Glomerular endothelial cell (primary cell): ENCODE results near the gene ASPDH. TPM values are rescaled to one million over a fixed set of nuclear protein-coding genes. Genes with fewer than 3 reads are reported as not detected.

Source experiments
- DNase-seq: peaks from one replicate; pipeline ENCODE4 v3.0.0-alpha.2; 2011; ENCODE audit warnings: low read depth, low spot score; ENCODE audit errors: extremely low read depth
- total RNA-seq: library from RNA; depleted of rRNA; stranded (reverse); fragments of >200 nt; gene quantifications from 2 replicates; pipeline ENCODE4 v1.2.3, GENCODE V29; 2015

Gene ASPDH
- total RNA-seq, 1 donor from 2014 or later: not detected

DNA sequence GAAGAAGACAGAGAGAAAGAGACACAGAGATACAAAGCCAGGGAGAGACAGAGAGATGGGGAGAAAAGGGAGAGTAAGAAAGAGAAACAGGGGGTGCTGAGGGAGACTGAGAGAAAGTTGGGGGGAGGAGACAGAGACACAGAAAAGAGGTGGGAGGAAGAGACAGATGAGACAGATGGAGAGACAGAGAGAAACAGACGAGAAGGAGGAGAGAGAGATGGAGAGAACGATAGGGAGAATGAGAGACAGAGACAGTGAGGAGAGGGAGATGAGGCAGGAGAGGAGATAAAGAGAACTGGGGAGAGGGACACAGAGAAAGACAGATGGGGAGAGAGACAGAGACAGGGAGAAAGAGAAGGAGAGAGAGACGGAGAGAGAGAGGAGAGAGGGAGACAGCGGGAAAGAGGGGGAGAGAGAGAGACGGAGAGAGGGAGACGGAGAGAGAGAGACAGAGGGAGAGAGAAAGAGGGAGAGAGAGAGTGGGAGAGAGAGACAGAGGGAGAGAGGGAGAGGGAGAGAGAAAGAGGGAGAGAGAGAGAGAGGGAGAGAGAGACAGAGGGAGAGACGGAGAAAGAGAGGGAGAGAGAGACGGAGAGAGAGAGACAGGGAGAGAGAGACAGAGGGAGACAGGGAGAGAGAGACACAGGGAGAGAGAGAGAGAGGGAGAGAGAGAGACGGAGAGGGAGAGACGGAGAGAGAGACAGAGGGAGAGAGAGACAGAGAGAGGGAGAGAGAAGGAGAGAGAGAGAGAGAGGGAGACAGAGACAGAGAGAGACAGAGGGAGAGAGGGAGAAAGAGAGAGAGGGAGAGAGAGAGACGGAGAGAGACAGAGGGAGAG is 15.3 kb downstream of the ASPDH start:
- DNase-seq: no peak

DNA sequence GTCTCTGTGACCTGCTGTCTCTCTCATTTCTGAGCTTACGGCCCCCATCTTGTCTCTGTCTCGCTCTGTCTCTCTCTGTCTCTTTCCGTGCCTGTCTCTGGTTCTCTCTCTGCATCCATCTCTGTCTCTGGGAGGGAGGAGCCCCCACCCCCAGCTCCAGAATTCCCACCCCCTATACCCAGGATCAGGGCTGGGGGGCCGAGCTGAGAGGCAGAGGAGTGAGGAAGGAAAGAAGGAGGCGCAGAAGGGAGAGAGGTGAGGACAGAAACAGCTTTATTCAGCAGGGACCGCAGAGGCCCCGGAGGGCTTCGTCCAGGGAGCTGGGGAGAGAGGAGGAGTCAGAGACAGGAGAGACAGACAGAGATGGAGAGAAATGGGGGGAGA is 16.7 kb downstream of the ASPDH start:
- no peak for DNase-seq

DNA sequence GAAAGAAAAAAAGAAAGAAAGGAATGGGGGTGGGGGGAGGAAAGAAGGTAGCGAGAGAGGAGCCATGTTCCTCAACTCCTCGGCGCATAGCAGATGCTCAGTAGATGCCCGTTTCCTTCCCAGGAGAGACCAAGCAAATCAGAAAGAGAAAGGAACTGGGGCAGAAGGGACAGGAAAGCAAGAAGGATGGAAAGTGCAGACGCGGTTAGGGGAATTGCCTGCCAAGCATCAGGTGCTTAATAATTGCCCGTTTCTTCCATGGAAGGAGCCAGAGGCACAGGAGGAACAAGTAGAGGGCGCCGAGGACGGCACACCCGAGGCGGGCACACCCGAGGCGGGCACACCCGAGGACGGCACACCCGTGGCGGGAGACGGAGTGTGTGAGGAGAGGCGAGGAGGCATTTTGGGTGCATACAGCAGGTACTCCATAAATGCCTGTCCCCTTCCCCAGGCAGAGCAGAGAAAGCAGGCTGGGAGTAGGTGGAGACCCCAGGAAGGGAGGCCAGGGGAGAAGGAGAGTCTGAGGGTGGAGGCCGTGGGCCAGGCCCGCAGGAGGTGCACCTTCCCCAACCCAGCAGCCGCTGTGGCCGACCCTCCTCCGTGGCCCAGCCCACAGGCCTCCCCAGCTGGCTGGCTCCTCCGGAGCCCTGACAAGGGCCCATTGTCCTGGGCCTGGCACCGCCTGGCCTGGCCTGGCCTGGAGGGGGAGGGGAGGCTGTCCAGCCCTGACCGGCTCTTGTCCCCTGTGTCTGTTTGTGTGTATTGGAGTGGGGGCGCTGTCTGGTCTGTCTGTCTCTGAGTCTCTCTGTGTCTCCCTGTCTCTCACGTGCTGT is 17.3 kb downstream of the ASPDH start:
- DNase-seq: no peak

DNA sequence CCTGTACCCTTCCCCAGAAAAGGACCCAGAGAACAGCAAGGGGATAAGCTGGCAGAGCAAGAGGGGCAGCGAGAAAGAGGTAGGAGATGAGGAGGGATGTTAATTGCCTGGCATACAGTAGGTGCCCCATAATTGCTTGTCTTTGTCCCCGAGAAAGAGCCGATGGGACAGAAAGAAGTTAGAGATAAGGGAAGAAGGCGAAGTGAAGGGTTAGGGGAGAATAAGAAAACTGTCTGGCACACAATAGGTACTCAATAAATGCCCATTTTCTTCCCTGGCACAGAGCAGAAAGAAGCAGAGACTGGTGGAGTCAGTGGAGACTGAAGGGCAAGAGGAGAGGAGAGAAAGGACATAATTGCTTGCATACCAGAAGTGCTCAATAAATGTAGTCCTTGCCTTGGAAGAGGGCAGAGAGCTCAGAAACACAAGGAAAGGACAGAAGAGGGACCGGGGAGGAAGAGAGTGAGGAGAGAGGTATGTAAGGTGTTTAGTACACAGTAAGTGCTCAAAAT is 18.6 kb downstream of the ASPDH start:
- no peak for DNase-seq

DNA sequence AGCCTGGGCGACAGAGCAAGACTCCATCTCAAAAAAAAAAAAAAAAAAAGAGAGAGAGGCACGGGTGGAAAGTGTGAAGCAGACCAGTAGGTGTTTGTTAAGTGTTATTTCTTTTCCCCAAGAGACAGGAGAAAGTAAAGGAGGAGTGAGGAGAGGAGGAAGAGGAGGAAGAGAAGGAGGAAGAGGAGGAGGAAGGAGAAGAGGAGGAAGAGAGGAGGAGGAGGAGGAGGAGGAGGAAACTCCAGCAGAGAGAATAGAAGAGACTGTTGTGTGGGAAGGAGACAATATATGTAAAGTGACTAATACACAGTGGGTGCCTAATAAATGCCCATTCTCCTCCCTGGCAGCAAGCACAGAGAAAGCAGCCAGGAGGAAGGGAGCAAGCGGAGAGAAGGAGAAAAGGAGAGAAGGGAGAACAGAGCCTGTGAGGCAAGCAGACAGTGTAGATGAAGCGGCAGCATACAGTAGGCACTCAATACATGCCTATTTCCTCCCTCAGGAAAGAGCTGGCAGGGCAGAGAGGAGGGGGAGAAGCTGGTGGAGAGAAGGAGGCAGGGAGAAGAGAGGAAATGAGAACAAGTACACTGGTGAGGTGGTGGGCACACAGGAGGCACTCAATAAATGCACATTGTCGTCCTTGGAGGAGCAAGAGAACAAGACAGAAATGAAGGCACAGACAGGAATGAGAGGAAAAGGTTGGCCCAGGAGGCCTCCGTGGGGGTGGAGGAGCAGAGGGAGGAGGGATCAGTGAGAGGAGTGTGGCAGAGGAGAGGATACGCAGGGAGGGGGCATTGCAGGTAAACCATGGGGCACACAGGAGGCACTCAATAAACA is 19.3 kb downstream of the ASPDH start:
- DNase-seq: no peak

DNA sequence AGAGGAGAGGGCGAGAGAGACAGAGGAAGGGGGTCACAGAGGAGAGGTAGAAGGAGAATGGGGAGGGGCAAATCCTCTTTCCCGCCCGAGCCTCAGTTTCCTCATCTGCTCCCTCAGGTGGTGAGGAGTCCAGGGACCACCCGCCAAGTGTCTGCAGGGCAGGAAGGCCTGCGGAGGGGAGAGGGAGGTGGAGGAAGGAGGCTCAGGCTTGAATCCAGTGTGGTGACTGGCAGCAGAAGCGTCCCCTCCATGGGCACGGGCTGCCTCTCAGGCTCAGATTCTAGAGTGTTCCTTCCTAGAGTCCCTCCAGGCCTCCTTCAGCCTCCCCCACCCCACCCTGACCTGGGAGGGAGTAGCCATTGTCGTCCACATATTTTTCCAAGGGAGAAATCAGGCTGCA is 20.5 kb downstream of the ASPDH start:
- no peak for DNase-seq

DNA sequence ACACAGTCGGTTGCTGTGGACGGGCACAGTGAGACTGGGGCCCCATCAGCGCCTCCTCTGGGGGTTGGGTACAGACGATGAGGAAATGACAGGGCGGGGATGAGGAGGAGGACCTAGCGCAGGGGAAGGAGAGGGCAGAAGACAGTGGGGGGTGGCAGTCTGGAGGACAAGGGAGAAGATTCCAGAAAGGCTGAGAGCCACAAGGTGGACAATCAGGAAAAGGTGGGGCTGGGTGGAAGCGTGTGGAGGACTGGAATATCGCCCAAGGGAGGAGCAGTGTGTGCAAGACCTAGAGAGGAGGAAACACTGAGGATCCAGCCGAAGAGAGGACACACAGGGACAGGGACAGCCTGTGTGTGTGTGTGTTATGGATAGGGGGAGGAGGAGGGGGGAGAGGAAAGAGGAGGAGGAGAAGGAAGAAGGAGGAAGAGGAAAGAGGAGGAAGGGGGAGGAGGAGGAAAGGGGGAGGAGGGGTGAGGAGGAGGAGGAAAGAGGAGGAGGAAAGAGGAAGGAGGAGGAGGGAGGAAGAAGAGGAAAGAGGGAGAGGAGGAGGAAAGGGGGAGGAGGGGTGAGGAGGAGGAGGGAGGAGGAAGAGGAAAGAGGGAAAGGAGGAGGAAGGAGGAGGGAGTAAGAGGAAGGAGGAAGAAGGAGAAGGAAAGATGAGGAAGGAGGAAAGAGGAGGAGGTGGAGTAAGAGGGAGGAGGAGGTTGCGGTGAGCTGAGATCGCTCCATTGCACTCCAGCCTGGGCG is 21.2 kb downstream of the ASPDH start:
- no peak for DNase-seq

DNA sequence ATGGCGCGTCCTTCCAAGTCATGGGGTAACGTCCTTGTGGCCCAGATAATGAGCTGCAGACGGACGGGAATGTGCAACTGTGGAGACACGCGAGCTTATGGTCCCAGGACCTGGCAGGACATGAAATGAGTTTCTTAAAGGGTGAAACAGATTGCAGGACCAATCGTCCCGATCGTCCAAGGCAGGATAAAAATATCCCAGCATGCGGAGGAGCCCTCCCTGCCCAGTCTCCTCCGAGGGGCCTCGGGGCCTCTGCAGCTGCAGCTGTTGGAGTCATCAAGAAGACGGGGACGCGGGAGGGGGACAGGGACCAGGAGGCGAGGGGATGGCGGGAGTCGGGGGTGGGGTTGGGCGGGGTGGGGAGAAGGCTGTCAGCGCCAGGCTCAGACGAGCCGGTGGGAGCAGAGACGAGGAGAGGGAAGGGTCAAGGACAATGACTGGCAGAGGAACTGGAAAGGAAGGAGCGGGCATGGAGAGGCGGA is 22.7 kb downstream of the ASPDH start:
- no peak for DNase-seq

DNA sequence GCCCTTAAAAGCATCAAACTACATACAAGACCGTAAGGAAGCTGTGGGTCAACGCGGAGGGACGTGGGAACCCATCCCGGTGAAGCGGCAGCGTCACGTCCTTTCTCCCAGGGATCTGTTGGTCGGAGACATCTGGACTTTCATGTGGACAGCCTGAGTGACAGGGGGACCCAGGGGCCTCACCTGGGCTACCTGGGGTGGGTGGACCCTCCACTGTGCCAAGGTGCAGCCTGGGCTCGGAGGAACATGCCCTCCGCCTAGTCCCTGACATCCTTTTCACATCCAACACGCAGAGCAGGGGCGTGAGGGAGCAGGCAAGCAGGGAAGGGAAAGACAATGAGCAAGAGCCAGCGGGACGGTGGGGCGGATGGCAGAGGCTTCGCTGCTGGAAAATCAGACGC is 23.3 kb downstream of the ASPDH start:
- DNase-seq: no peak

DNA sequence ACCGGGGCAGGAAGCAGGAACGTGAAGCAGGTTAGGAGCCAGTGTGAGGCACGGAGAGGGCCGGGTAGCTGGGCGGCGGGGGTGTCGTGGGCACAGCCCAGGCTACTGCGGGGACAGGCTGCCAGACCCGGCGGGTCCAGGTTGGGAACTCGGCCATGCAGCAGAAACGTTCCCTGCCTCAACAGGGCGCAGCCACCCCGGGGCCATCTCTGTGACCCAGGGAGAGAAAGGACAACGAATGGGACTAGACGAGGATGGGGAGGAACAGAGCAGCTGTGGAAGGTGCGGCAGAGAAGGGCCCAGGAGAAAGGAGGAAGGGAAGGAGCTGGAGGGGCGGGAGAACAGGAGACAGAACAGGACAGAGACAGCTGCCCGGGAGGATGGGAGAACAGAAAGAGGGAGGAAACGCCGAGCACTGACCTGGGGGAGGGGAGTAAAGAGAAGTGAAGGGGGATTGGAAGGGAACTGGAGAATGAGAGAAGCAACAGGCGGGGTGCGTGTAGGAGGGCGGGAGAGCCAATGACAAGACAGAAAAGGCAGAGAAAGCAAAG is 24.2 kb downstream of the ASPDH start:
- DNase-seq: no peak

DNA sequence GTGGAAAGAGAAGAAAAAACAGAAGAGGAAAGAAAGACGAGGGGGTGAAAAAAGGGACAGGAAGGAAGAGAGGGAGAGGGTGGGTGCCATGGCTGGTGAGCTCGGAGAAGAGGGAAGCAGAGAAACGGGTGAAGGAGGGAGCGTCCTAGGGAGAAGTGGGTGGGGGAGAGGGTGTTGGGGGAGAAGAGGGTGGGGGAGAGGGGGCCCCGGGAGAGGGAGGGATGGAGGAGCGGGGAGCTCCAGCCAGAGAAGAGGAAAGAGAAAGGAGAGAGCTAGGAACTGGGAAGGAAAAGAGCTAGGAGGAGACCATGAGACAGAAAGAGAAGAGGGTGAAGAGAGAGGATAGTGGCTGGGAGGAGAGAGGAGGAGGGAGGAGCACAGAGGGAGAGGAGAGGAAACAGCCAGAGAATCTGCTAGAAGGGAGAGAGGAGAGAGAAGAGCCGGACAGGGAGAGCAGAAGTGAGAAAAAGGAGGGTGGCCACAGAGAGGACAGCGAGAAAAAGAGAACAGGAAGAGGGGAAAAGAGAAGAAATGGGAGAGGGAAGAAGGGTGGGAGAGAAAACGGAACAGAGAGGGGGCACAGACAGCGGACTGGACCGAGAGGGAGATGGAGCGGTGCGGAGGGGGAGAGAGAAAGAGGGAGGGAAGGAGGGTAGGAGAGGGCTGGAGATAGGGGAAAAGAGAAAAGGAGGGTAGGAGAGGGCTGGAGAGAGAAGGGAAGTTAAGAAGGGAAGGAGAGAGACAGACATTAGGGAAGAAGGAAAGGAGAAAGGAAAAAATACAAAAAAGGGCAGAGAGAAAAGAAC is 25.1 kb downstream of the ASPDH start:
- no peak for DNase-seq

DNA sequence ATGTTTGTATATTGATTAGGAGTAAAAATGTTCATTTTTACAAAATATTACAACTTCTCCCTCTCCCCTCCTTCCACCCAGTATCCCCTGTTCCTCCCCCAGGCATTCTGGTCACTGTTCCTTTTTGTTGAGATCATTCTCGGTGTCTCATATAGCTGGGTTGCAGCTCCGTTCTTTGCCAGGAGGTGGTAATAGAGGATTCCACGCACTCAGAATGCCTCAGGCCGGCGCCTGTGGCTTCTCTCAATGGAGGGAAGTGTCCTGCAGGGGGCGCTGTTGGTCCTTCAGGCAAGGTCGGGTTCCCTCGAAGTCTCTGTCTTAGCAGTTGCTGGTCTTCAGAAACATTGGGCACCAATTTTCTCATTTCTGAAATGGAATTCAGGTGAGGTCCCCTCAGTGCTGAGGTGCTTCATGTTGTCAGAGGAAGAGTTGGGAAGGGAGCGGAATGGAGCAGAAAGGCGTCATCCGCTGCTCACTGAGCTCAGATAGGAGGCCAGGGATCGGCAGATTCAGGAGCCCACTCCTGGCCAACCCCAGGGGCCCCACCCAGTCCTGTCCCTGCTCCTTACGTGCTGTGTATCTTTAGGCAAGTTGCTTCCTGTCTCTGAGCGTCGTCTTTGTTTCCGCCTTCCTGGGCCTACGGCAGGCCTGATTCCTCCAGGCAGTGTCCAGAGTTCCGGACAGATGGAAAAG is 26.7 kb downstream of the ASPDH start:
- DNase-seq: no peak

DNA sequence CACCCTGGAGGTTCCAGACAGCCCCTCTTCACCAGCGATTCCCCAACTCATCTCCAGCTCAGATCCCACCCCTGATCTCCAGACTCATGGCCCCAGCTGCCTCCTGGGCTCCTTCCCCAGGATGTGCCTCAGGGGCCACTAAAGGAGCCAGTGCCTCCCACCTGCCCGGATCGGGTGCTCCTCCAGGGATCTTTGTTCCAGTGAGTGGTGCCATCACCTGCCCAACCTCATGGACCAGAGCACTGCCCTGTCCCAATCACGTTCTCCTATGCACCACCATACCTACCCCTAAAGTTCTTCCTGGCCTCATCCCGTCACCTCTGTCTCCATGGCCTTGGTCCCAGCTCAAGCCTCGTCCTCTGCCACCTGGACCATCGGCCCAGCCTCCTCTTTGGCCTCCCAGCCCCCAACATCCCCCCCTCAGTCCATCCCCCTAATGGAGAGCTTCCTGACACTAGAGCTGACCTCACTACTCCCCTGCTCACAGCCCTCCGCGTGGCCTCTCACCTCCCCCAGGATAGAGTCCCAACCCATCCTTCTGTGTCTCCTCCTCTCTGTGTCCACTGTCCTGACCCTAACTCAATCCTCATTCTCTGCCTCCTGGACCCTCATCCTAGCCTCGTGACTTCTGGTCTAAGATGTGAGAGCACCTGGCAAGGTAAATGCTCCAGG is 28.3 kb downstream of the ASPDH start:
- no peak for DNase-seq

DNA sequence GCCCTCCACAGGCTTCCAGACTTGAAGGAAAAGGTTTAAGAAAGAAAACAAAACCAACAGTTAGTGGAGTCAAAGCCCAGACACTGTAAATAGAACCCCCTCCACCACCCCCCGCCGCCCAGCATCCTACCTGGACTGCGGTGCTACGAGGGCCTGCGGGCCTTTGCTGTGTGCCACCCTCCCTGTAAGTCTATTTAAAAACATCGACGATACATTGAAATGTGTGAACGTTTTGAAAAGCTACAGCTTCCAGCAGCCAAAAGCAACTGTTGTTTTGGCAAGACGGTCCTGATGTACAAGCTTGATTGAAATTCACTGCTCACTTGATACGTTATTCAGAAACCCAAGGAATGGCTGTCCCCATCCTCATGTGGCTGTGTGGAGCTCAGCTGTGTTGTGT is 30.8 kb downstream of the ASPDH start:
- DNase-seq: no peak

DNA sequence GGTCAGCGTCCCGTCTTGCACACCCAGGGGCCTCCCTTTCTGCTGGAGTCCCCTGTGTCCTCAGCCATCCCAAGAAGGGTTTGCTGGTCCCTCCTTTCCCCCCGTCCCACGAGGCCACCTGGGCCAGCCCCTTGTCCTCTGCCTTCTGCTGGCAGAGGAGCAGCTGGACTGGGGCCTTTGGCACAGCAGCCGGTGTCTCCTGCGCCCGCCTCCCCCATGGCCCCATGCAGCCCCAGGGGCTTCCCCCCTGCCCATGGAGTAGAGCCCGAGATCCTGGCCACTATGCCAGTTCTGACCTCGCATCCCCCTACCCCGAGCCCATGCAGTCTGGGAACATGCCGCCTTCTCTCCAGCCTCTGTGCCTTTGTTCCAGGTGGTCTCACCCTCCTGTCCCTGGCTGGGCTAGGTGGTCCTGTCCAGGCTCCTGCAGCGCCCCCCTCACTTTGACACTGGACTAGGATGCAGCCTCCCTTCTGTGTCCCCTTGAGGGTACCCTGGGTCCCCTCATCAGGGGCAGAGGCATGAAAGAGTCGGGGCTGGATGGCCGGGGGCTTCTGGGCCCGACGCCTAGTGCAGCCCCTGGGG is 31.4 kb downstream of the ASPDH start:
- no peak for DNase-seq

DNA sequence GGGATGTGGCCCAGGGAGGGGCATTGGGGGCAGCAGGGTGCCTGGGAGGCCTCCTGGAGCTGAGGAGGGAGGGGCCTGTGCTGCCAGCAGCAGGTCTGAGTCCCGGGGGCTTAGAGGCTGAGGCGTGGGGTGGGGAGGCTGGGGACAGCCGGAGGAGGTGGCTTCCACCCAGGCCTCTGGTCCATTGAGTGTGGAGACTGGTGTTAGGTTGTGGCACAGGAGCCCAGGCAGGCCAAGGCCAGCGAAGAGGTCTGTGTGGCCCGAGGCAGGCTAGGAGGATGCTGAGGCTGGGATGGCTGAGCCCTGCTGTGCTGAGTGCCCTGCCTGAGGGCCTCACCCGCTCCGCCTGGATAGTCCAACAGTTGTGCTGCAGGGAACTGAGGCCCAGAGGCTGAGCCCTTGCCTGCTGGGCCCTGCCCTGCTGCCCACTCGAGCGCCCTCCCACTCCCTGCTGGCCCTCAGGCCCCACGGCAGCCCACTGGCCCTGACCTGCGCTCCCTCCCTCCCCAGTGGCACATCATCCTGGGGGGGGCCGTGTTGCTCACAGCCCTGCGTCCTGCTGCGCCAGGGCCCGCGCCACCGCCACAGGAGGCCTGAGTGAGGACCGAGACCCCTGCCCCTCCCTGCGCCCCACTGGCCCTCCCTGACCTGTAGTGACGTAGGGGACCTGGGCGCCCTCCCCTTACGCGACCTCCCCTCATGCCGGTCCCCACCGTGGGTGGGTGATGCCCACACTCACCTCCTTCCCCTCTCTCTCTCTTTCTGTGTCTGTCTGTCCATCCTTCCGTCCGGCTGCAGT is 32.2 kb downstream of the ASPDH start:
- no peak for DNase-seq
